CD8-positive, alpha-beta memory T cell (primary cell): ENCODE results near the gene CYSRT1. TPM values are rescaled to one million over a fixed set of nuclear protein-coding genes. Genes with fewer than 3 reads are reported as not detected.

ENCODE experiments used
- CTCF ChIA-PET: fragments of 350-600 bp; sonication (Branson Sonifier 250); formaldehyde crosslinking; loops from one replicate; lab custom pipeline; 2021; ENCODE audit warnings: antibody characterized with exemption; lab: Charles Lee
- POLR2A ChIA-PET: fragments of 350-600 bp; sonication (Branson Sonifier 250); formaldehyde crosslinking; loops from one replicate; lab custom pipeline; 2021; ENCODE audit warnings: antibody characterized with exemption; lab: Charles Lee
- DNase-seq, 5 donors: peaks; one replicate each; pipeline versions ENCODE4 v3.0.0 to v3.0.0-alpha.2; 2020 to 2022; ENCODE audit warnings: mixed read lengths in 1 of 5
- H3K27ac ChIP-seq: one replicate; pipeline ENCODE4 v1.7.0; 2013; ENCODE audit warnings: low read depth, mild to moderate bottlenecking, low read length, moderate library complexity
- H3K27me3 ChIP-seq: 2 replicates; pipeline ENCODE4 v1.7.0; 2013; ENCODE audit warnings: low read length, mild to moderate bottlenecking; ENCODE audit not compliant: insufficient read depth, poor library complexity, severe bottlenecking
- H3K36me3 ChIP-seq: 2 replicates; pipeline ENCODE4 v1.7.0; 2013; ENCODE audit warnings: mild to moderate bottlenecking, low read length, moderate library complexity; ENCODE audit not compliant: insufficient read depth
- H3K4me1 ChIP-seq: 2 replicates; pipeline ENCODE4 v1.7.0; 2013; ENCODE audit warnings: mild to moderate bottlenecking, low read length, moderate library complexity; ENCODE audit not compliant: insufficient read depth
- H3K4me3 ChIP-seq: 2 replicates; pipeline ENCODE4 v1.7.0; 2013; ENCODE audit warnings: mild to moderate bottlenecking, low read length
- H3K9me3 ChIP-seq: 2 replicates; pipeline ENCODE4 v1.7.0; 2013; ENCODE audit warnings: mild to moderate bottlenecking, low read length
- H3K27ac Mint-ChIP-seq, 8 donors: one replicate each; pipeline ENCODE4 v1.8.0; 2020 to 2021; ENCODE audit warnings: mixed read lengths in 8 of 8, mild to moderate bottlenecking in 6 of 8, inconsistent platforms in 3 of 8, moderate library complexity in 3 of 8
- H3K27me3 Mint-ChIP-seq, 2 donors: one replicate each; pipeline ENCODE4 v1.8.0; 2020 to 2021; ENCODE audit warnings: mixed read lengths in 2 of 2, mild to moderate bottlenecking in 1 of 2, moderate library complexity in 1 of 2
- H3K36me3 Mint-ChIP-seq, 3 donors: one replicate each; pipeline ENCODE4 v1.8.0; 2020 to 2021; ENCODE audit warnings: mixed read lengths in 3 of 3, inconsistent platforms in 1 of 3, mild to moderate bottlenecking in 1 of 3
- H3K4me1 Mint-ChIP-seq, 3 donors: one replicate each; pipeline ENCODE4 v1.8.0; 2020 to 2021; ENCODE audit warnings: mixed read lengths in 3 of 3, inconsistent platforms in 1 of 3, mild to moderate bottlenecking in 1 of 3
- H3K4me3 Mint-ChIP-seq, 7 donors: one replicate each; pipeline ENCODE4 v1.8.0; 2020 to 2021; ENCODE audit warnings: mixed read lengths in 7 of 7, mild to moderate bottlenecking in 6 of 7, moderate library complexity in 4 of 7, inconsistent platforms in 2 of 7
- H3K9me3 Mint-ChIP-seq, 5 donors: one replicate each; pipeline ENCODE4 v1.8.0; 2020 to 2022; ENCODE audit warnings: mixed read lengths in 5 of 5, mild to moderate bottlenecking in 3 of 5, moderate library complexity in 2 of 5, inconsistent platforms in 1 of 5
- polyA plus RNA-seq: library from polyadenylated mRNA; unstranded; fragments of 300-500 nt; fragmentation: Illumina TruSeq; gene quantifications from one replicate; pipeline ENCODE4 v1.2.3, GENCODE V29; 2021
- total RNA-seq, 2 experiments: library from RNA; stranded (reverse); gene quantifications; one replicate each; pipeline ENCODE4 v1.2.3, GENCODE V29; 2021

CYSRT1 gene
- total and polyA plus RNA-seq, 3 experiments from 2014 or later, result 0.32 to 0.66 (median 0.58) TPM

GRCh38 chr9:137272241-137273094 is 47.5 kb downstream of the CYSRT1 start:
- ChIA-PET CTCF (interaction anchor here (1.4 kb wide), 1 partner anchor 36 kb away, joined by 3 read pairs; no protein-coding TSS in a partner anchor), POLR2A (no interaction called here)
- H3K4me3 Mint-ChIP-seq, result no peak overlapping the region
- Histone ChIP-seq H3K4me1 (peaks cover 19% of the 10 kb centered on the region), H3K27me3 (no peaks in the 10 kb centered on the region), H3K9me3 (no peaks in the 10 kb centered on the region), H3K4me3 (no peak overlapping the region), H3K27ac (no peak overlapping the region), H3K36me3 (no peaks in the 10 kb centered on the region)
- peaks cover 5% of the 10 kb centered on the region in 2 donors for H3K27me3 Mint-ChIP-seq
- no peaks in the 10 kb centered on the region for H3K9me3 Mint-ChIP-seq
- H3K4me1 Mint-ChIP-seq, result peaks cover 8 to 29% (median 10%) of the 10 kb centered on the region in 3 donors
- H3K27ac Mint-ChIP-seq, result peak overlapping the region in 1 of 8 donors; percentile 46
- peaks cover 5 to 36% (median 14%) of the 10 kb centered on the region in 3 donors for H3K36me3 Mint-ChIP-seq
- no peak for DNase-seq

GRCh38 chr9:137273095-137273490 is 48.1 kb downstream of the CYSRT1 start:
- Histone ChIP-seq H3K27ac (no peak overlapping the region), H3K4me1 (peaks cover 25% of the 10 kb centered on the region), H3K9me3 (no peaks in the 10 kb centered on the region), H3K4me3 (no peak overlapping the region), H3K36me3 (no peaks in the 10 kb centered on the region), H3K27me3 (no peaks in the 10 kb centered on the region)
- no peak for DNase-seq
- ChIA-PET CTCF (no interaction called here), POLR2A (no interaction called here)
- no peak overlapping the region for H3K27ac Mint-ChIP-seq
- H3K4me3 Mint-ChIP-seq, result no peak overlapping the region
- H3K9me3 Mint-ChIP-seq, result no peaks in the 10 kb centered on the region
- H3K4me1 Mint-ChIP-seq, result peaks cover 10 to 34% (median 10%) of the 10 kb centered on the region in 3 donors
- peaks cover 5 to 29% (median 11%) of the 10 kb centered on the region in 3 donors for H3K36me3 Mint-ChIP-seq
- peaks cover 5% of the 10 kb centered on the region in 2 donors for H3K27me3 Mint-ChIP-seq

GRCh38 chr9:137273611-137274320 is 48.8 kb downstream of the CYSRT1 start:
- H3K27me3 ChIP-seq, result no peaks in the 10 kb centered on the region
- H3K9me3 ChIP-seq, result no peaks in the 10 kb centered on the region
- H3K27me3 Mint-ChIP-seq, result peaks cover 5% of the 10 kb centered on the region in 2 donors
- no peaks in the 10 kb centered on the region for H3K9me3 Mint-ChIP-seq
- peaks cover 6 to 34% (median 10%) of the 10 kb centered on the region in 3 donors for H3K4me1 Mint-ChIP-seq
- no peaks in the 10 kb centered on the region for H3K36me3 ChIP-seq
- peaks cover 25% of the 10 kb centered on the region for H3K4me1 ChIP-seq
- no peak overlapping the region for H3K4me3 ChIP-seq
- ChIA-PET POLR2A (no interaction called here), CTCF (no interaction called here)
- H3K4me3 Mint-ChIP-seq, result no peak overlapping the region
- peak overlapping the region in 2 of 8 donors; percentile 7 to 32 for H3K27ac Mint-ChIP-seq
- DNase-seq, result no peak
- no peak overlapping the region for H3K27ac ChIP-seq
- H3K36me3 Mint-ChIP-seq, result peaks cover 1 to 23% (median 9%) of the 10 kb centered on the region in 3 donors

GRCh38 chr9:137275203-137275587 is 50.2 kb downstream of the CYSRT1 start:
- Mint-ChIP-seq H3K27ac (peak overlapping the region in 2 of 8 donors; percentile 29 to 64), H3K9me3 (no peaks in the 10 kb centered on the region), H3K36me3 (peaks cover 0 to 11% (median 5%) of the 10 kb centered on the region in 3 donors), H3K4me1 (peaks cover 5 to 30% (median 8%) of the 10 kb centered on the region in 3 donors), H3K27me3 (peaks cover 5% of the 10 kb centered on the region in 2 donors), H3K4me3 (peak overlapping the region in 3 of 7 donors; percentile 20 to 80 (median 34))
- CTCF ChIA-PET, result no interaction called here
- peaks cover 25% of the 10 kb centered on the region for H3K4me1 ChIP-seq
- no peaks in the 10 kb centered on the region for H3K9me3 ChIP-seq
- H3K36me3 ChIP-seq, result no peaks in the 10 kb centered on the region
- no peak overlapping the region for H3K4me3 ChIP-seq
- H3K27ac ChIP-seq, result no peak overlapping the region
- no peak for DNase-seq
- no peaks in the 10 kb centered on the region for H3K27me3 ChIP-seq
- POLR2A ChIA-PET, result no interaction called here

Other genes starting within 250 kb of the CYSRT1 start
Only the 30 nearest of the 32 such genes appear.
- 10 to 100 TPM; 78.4 to 82.2 TPM for gene PAXX, start 232.8 kb upstream of the CYSRT1 start, total RNA-seq
- gene PAXX, start 232.8 kb upstream of the CYSRT1 start, polyA plus RNA-seq, result 156 TPM
- gene CLIC3, start 228.6 kb upstream of the CYSRT1 start, total RNA-seq, result 1 to 10 TPM; 3.4 to 4.1 TPM
- gene CLIC3, start 228.6 kb upstream of the CYSRT1 start, polyA plus RNA-seq, result 52.1 TPM
- gene ABCA2, start 196.9 kb upstream of the CYSRT1 start, total RNA-seq, result 10 to 100 TPM; 15.9 to 20.7 TPM
- 20.2 TPM for gene ABCA2, start 196.9 kb upstream of the CYSRT1 start, polyA plus RNA-seq
- gene FUT7, start 193.1 kb upstream of the CYSRT1 start, total RNA-seq, result under 1 TPM; 0.57 to 0.82 TPM
- 28.7 TPM for gene FUT7, start 193.1 kb upstream of the CYSRT1 start, polyA plus RNA-seq
- 10 to 100 TPM; 24.6 to 27.5 TPM for gene NPDC1, start 179.0 kb upstream of the CYSRT1 start, total RNA-seq
- 38.4 TPM for gene NPDC1, start 179.0 kb upstream of the CYSRT1 start, polyA plus RNA-seq
- not detected for gene ENTPD2, start 171.1 kb upstream of the CYSRT1 start, total RNA-seq
- not detected for gene ENTPD2, start 171.1 kb upstream of the CYSRT1 start, polyA plus RNA-seq
- gene SAPCD2, start 154.6 kb upstream of the CYSRT1 start, total RNA-seq, result 10 to 100 TPM; 11.5 to 12.7 TPM
- 0.15 TPM for gene SAPCD2, start 154.6 kb upstream of the CYSRT1 start, polyA plus RNA-seq
- gene UAP1L1, start 147.7 kb upstream of the CYSRT1 start, total RNA-seq, result 10 to 100 TPM; 15.3 to 15.5 TPM
- 4.6 TPM for gene UAP1L1, start 147.7 kb upstream of the CYSRT1 start, polyA plus RNA-seq
- gene MAN1B1, start 138.2 kb upstream of the CYSRT1 start, total RNA-seq, result 10 to 100 TPM; 31.9 to 32.7 TPM
- gene MAN1B1, start 138.2 kb upstream of the CYSRT1 start, polyA plus RNA-seq, result 39.3 TPM
- 100 to 1,000 TPM; 294 to 308 TPM for gene DPP7, start 110.4 kb upstream of the CYSRT1 start, total RNA-seq
- gene DPP7, start 110.4 kb upstream of the CYSRT1 start, polyA plus RNA-seq, result 158 TPM
- gene GRIN1, start 86.0 kb upstream of the CYSRT1 start, total RNA-seq, result not detected
- gene GRIN1, start 86.0 kb upstream of the CYSRT1 start, polyA plus RNA-seq, result not detected
- not detected for gene LRRC26, start 55.1 kb upstream of the CYSRT1 start, total RNA-seq
- gene LRRC26, start 55.1 kb upstream of the CYSRT1 start, polyA plus RNA-seq, result not detected
- not detected for gene TMEM210, start 53.1 kb upstream of the CYSRT1 start, total RNA-seq
- gene TMEM210, start 53.1 kb upstream of the CYSRT1 start, polyA plus RNA-seq, result not detected
- gene ANAPC2, start 36.6 kb upstream of the CYSRT1 start, total RNA-seq, result 10 to 100 TPM; 50.2 to 57.0 TPM
- gene ANAPC2, start 36.6 kb upstream of the CYSRT1 start, polyA plus RNA-seq, result 5.4 TPM
- gene SSNA1, start 36.5 kb upstream of the CYSRT1 start, total RNA-seq, result 100 to 1,000 TPM; 114 to 118 TPM
- gene SSNA1, start 36.5 kb upstream of the CYSRT1 start, polyA plus RNA-seq, result 138 TPM
- gene TPRN, start 24.4 kb upstream of the CYSRT1 start, total RNA-seq, result 10 to 100 TPM; 14.1 to 15.1 TPM
- gene TPRN, start 24.4 kb upstream of the CYSRT1 start, polyA plus RNA-seq, result 0.76 TPM
- gene TMEM203, start 19.5 kb upstream of the CYSRT1 start, total RNA-seq, result 10 to 100 TPM; 51.5 to 53.9 TPM
- 134 TPM for gene TMEM203, start 19.5 kb upstream of the CYSRT1 start, polyA plus RNA-seq
- gene NDOR1, start 19.5 kb upstream of the CYSRT1 start, total RNA-seq, result 10 to 100 TPM; 45.1 to 47.4 TPM
- 9.9 TPM for gene NDOR1, start 19.5 kb upstream of the CYSRT1 start, polyA plus RNA-seq
- gene RNF208, start 2.9 kb upstream of the CYSRT1 start, total RNA-seq, result 1 to 10 TPM; 2.7 to 3.3 TPM
- not detected for gene RNF208, start 2.9 kb upstream of the CYSRT1 start, polyA plus RNA-seq
- not detected for gene RNF224, start 2.3 kb downstream of the CYSRT1 start, total RNA-seq
- gene RNF224, start 2.3 kb downstream of the CYSRT1 start, polyA plus RNA-seq, result not detected
- not detected for gene SLC34A3, start 5.7 kb downstream of the CYSRT1 start, total RNA-seq
- gene SLC34A3, start 5.7 kb downstream of the CYSRT1 start, polyA plus RNA-seq, result not detected
- 100 to 1,000 TPM; 322 to 331 TPM for gene TUBB4B, start 16.1 kb downstream of the CYSRT1 start, total RNA-seq
- gene TUBB4B, start 16.1 kb downstream of the CYSRT1 start, polyA plus RNA-seq, result 64.6 TPM
- under 1 TPM; 0.27 to 0.28 TPM for gene STPG3, start 26.1 kb downstream of the CYSRT1 start, total RNA-seq
- gene STPG3, start 26.1 kb downstream of the CYSRT1 start, polyA plus RNA-seq, result not detected
- 10 to 100 TPM; 67.5 to 72.0 TPM for gene NELFB, start 30.2 kb downstream of the CYSRT1 start, total RNA-seq
- 34.8 TPM for gene NELFB, start 30.2 kb downstream of the CYSRT1 start, polyA plus RNA-seq
- gene TOR4A, start 52.6 kb downstream of the CYSRT1 start, total RNA-seq, result 1 to 10 TPM; 3.3 to 3.9 TPM
- 1.8 TPM for gene TOR4A, start 52.6 kb downstream of the CYSRT1 start, polyA plus RNA-seq
- 1 to 10 TPM; 1.9 to 2.3 TPM for gene NRARP, start 77.1 kb downstream of the CYSRT1 start, total RNA-seq
- gene NRARP, start 77.1 kb downstream of the CYSRT1 start, polyA plus RNA-seq, result not detected
- 1 to 10 TPM; 4.8 to 6.6 TPM for gene EXD3, start 198.0 kb downstream of the CYSRT1 start, total RNA-seq
- gene EXD3, start 198.0 kb downstream of the CYSRT1 start, polyA plus RNA-seq, result 6.7 TPM
- under 1 TPM; 0.66 to 0.74 TPM for gene NOXA1, start 198.2 kb downstream of the CYSRT1 start, total RNA-seq
- gene NOXA1, start 198.2 kb downstream of the CYSRT1 start, polyA plus RNA-seq, result 1.3 TPM
- not detected for gene ENTPD8, start 216.2 kb downstream of the CYSRT1 start, total RNA-seq
- gene ENTPD8, start 216.2 kb downstream of the CYSRT1 start, polyA plus RNA-seq, result not detected
- 10 to 100 TPM; 40.9 to 42.8 TPM for gene NSMF, start 234.2 kb downstream of the CYSRT1 start, total RNA-seq
- 15.4 TPM for gene NSMF, start 234.2 kb downstream of the CYSRT1 start, polyA plus RNA-seq